KG1 (cell line): Measurements from ENCODE around the gene ARHGAP29.

Source experiments
- DNase-seq: peaks from one replicate; lab custom pipeline; 2025; lab: John Stamatoyannopoulos, UW

Gene ARHGAP29

GRCh38 chr1:94122201-94122970 is 115.0 kb downstream of the ARHGAP29 start:
- no peak for DNase-seq
